EH (cell line): ENCODE results near the gene TGFB1.
"Not testable (repeated sequence)": the region's sequence is repeated elsewhere in the genome, so short reads cannot be mapped to it uniquely, and the experiment has no call there.

ENCODE experiments used
- DNase-seq: peaks from one replicate; pipeline ENCODE4 v3.0.0-alpha.2; 2015; ENCODE audit warnings: low read depth

Gene TGFB1

GRCh38 chr19:41369769-41370168 lies 16.0 kb upstream of the TGFB1 start:
- no peak for DNase-seq

- peak; percentile 96 for DNase-seq
Observed at GRCh38 chr19:41367848-41368301, 14.2 kb upstream of the TGFB1 start.

- DNase-seq, result no peak
Observed at GRCh38 chr19:41366089-41366488, 12.4 kb upstream of the TGFB1 start.

GRCh38 chr19:41364524-41365391 lies 11.0 kb upstream of the TGFB1 start:
- DNase-seq, result no peak

GRCh38 chr19:41363753-41364523 lies 10.2 kb upstream of the TGFB1 start, which contains the start of gene B9D2:
Gene B9D2 (minus strand): TSS chr19:41364149. CDS start chr19:41363519, 630 bp downstream.
- DNase-seq, result peak; percentile 99

GRCh38 chr19:41363371-41363752 lies 9.6 kb upstream of the TGFB1 start:
- DNase-seq, result no peak

- DNase-seq, result no peak
Observed at GRCh38 chr19:41362143-41362847, 8.6 kb upstream of the TGFB1 start.

GRCh38 chr19:41359741-41360140 lies 6.0 kb upstream of the TGFB1 start:
- no peak for DNase-seq

- no peak for DNase-seq
Observed at GRCh38 chr19:41357746-41358145, 4.0 kb upstream of the TGFB1 start.

GRCh38 chr19:41356984-41357739 lies 3.4 kb upstream of the TGFB1 start:
- no peak for DNase-seq

- no peak for DNase-seq
Observed at GRCh38 chr19:41355802-41356201, 2.1 kb upstream of the TGFB1 start.

GRCh38 chr19:41355035-41355434 lies 1.3 kb upstream of the TGFB1 start:
- no peak for DNase-seq

- no peak for DNase-seq
Observed at GRCh38 chr19:41354343-41354953, 726 bp upstream of the TGFB1 start.

- peak; percentile 64 for DNase-seq
Observed at GRCh38 chr19:41352609-41353465, 885 bp downstream of the TGFB1 start.

- no peak for DNase-seq
Observed at GRCh38 chr19:41352279-41352608, 1.5 kb downstream of the TGFB1 start.

GRCh38 chr19:41351339-41352245 lies 2.1 kb downstream of the TGFB1 start:
- DNase-seq, result peak; percentile 64

- DNase-seq, result peak; percentile 53
Observed at GRCh38 chr19:41350735-41351338, 2.9 kb downstream of the TGFB1 start.

GRCh38 chr19:41346916-41347315 lies 6.8 kb downstream of the TGFB1 start:
- DNase-seq, result not testable (repeated sequence)

- no peak for DNase-seq
Observed at GRCh38 chr19:41344162-41344561, 9.6 kb downstream of the TGFB1 start.
